ENCODE measurements around the gene TMEM63B. TPM values are rescaled to one million over a fixed set of nuclear protein-coding genes. Genes with fewer than 3 reads are reported as not detected.
"Not testable (repeated sequence)": the region's sequence is repeated elsewhere in the genome, so short reads cannot be mapped to it uniquely, and the experiment has no call there.

The TMEM63B gene
- total RNA-seq, 2 donors from 2014 or later, result 50.9 to 113 TPM

DNA sequence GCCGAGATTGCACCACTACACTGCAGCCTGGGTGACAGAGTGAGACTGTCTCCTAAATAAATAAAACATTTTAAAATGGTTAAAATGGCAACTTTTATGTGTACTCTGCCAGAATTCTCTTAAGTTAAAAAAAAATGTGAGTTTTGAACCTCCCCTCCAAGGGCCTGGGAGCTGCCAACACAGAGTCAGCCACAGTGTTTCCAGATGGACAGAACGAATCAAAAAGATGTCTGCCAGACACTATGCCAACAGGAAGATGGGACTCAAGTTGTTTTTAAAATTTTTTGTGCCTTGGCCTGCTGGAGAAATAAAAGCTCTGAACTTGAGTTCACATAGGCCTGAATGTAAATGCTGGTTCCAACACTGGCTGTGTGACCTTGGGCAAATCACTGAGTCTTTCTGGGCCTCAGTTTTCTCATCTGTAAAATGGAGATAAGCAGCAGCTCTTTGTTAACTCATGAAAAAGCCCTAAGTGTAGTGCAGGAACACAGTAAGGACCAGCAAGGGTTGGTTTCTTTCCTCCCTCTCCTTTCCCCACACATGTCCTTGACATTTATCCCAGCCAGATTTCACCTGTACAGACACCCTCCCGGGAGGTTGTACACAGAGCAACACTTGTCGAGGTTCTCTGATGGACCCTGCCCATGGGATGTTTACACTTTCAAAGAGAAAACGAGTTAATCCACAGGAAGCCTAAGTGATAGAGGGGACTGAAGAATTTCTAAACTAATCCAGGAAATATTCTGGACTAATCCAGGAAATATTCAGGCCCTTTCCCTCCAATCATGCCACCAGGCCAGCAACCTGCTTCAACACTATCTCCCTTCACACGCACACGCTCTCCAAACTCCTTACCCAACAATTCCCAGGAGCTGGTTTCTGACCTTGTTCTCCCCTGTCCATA lies 35.1 kb upstream of the TMEM63B start:
- TF ChIP-seq POLR2A (IDR thresholded peaks at IDR 0.05), result no peak
- no peak for TF ChIP-seq CTCF (IDR thresholded peaks at IDR 0.05)
- TF ChIP-seq POLR2AphosphoS5 (IDR thresholded peaks at IDR 0.05), result no peak
- no peaks in the 10 kb centered on the region for H3K9me3 ChIP-seq
- no peak for DNase-seq (ENCODE audit: low spot score)
- H3K36me3 ChIP-seq, result no peaks in the 10 kb centered on the region
- intact Hi-C loops (cut with DNase I), result no loop called here
- H3K27me3 ChIP-seq (replicated peaks; ENCODE audit: insufficient read depth), result no peaks in the 10 kb centered on the region
- 84% methylated on average over 7 of the region's 7 CpGs for WGBS
- no peak overlapping the region for H3K4me3 ChIP-seq
- no peak overlapping the region for H3K27ac ChIP-seq
- no peaks in the 10 kb centered on the region for H3K4me1 ChIP-seq (replicated peaks)

DNA sequence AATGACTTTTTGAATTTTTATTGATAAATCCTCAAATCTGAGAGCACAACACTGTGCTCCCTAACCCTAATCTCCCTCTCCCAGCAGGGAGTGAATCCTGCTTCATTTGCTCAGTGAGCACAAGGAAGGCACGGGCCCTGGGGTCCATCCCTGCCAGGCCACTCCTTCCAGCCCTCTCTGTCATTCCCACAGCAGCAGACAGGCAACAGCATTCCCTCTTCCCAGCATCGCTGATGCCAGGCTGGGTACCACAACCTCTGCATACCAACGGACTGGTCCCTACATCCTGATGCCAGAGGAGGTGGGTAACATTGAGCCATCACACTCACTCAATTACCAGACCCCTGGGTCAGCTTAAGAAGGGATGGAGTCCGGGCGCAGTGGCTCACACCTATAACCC lies 34.3 kb upstream of the TMEM63B start:
- intact Hi-C loops (cut with DNase I), result no loop called here

DNA sequence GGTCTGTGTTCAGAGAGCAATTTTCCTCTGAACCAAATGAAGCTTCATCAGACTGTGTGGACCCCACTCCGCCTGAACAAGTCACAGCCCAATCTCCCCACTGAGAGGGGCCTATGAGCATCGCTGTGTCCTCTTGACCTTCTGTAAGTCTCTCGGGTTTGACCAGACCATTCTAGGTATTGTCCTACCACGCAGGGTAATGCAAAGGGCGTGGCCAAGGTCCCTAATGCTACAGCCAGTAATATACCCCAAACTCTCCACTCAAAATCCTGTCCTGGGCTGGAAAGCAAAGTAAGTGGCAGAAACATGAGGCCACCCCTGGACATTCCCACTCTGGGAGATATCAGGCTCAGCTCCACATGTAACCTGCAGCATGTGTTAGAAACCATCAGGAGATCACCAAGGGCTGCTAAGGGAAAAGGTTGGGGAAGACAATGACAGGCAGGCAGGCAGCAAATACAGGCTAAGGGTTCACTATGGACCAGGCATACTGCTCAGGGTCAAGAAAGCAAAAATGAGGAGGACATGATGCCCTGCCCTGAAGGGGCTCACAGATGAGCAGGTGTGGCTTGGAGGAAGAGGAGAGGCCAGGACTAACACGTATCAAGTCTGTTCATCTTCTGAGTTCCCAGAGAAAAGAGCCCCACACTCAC lies 33.5 kb upstream of the TMEM63B start:
- H3K4me1 ChIP-seq (replicated peaks), result no peaks in the 10 kb centered on the region
- no peak for DNase-seq (ENCODE audit: low spot score)
- no peaks in the 10 kb centered on the region for H3K9me3 ChIP-seq
- no peaks in the 10 kb centered on the region for H3K36me3 ChIP-seq
- no peak for TF ChIP-seq CTCF (IDR thresholded peaks at IDR 0.05)
- TF ChIP-seq POLR2A (IDR thresholded peaks at IDR 0.05), result no peak
- no peak for TF ChIP-seq POLR2AphosphoS5 (IDR thresholded peaks at IDR 0.05)
- H3K27ac ChIP-seq, result no peak overlapping the region
- no peaks in the 10 kb centered on the region for H3K27me3 ChIP-seq (replicated peaks; ENCODE audit: insufficient read depth)
- intact Hi-C loops (cut with DNase I), result loop anchor here (1.0 kb wide), 1 partner anchor 58 kb away; no protein-coding TSS in a partner anchor
- 90% methylated on average over 6 of the region's 6 CpGs for WGBS
- no peak overlapping the region for H3K4me3 ChIP-seq

More for the DNA sequence above, 34.3 kb upstream of the TMEM63B start:
- no peak for TF ChIP-seq POLR2AphosphoS5 (IDR thresholded peaks at IDR 0.05)
- TF ChIP-seq CTCF (IDR thresholded peaks at IDR 0.05), result no peak
- TF ChIP-seq POLR2A (IDR thresholded peaks at IDR 0.05), result no peak
- no peaks in the 10 kb centered on the region for H3K4me1 ChIP-seq (replicated peaks)
- no peaks in the 10 kb centered on the region for H3K27me3 ChIP-seq (replicated peaks; ENCODE audit: insufficient read depth)
- no peak for DNase-seq (ENCODE audit: low spot score)
- no peaks in the 10 kb centered on the region for H3K9me3 ChIP-seq
- H3K27ac ChIP-seq, result no peak overlapping the region
- no peak overlapping the region for H3K4me3 ChIP-seq
- H3K36me3 ChIP-seq, result no peaks in the 10 kb centered on the region
- whole genome bisulfite sequencing, result 86% methylated on average over 5 of the region's 5 CpGs

DNA sequence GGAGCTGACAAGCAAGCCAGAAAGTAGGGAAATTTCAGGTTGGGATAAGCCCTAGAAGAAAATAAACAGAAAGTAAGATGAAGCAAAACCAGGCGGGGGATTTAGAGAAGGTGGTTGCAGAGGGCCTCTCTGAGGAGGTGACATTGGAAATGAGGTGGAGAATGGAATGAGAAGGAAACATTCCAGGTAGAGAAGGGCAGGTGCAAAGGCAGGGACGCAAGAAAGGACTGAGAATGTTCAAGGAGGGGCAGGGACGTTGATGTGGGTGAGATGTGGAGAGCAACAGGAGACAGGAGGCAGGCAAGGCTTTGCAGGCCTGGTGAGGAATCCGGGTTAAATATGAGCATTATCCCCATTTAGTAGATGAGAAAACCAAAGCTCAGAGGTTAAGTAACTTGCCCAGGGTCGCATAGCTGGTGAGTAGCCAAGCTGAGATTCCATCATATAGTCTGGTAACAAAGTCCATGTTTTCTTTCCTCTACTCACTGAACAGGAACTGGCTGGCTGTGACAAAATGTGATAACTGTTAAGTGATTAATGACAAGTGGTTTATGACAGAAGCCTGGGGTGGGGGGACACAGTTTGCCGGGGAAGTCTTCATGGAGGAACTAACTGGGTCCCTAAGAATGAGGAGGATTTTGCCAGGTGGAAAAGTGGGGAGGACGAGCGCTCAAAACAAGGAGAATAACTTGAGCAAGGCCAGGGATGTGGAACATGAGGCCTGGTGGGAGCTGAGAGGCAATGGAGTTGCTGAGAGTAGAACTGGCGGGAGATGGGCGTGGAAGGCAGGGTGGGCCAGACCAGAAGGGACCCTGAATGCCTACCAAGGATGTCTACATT lies 32.7 kb upstream of the TMEM63B start:
- intact Hi-C loops (cut with DNase I), result loop anchor here (1.0 to 5.0 kb wide), 3 partner anchors 58 to 243 kb away; no protein-coding TSS in a partner anchor
- H3K4me3 ChIP-seq, result no peak overlapping the region
- TF ChIP-seq POLR2AphosphoS5 (IDR thresholded peaks at IDR 0.05) (no peak), POLR2A (IDR thresholded peaks at IDR 0.05) (no peak), CTCF (IDR thresholded peaks at IDR 0.05) (no peak)
- DNase-seq (ENCODE audit: low spot score), result no peak
- no peaks in the 10 kb centered on the region for H3K36me3 ChIP-seq
- H3K4me1 ChIP-seq (replicated peaks), result no peaks in the 10 kb centered on the region
- no peak overlapping the region for H3K27ac ChIP-seq
- H3K27me3 ChIP-seq (replicated peaks; ENCODE audit: insufficient read depth), result no peaks in the 10 kb centered on the region
- H3K9me3 ChIP-seq, result no peaks in the 10 kb centered on the region
- WGBS, result 89% methylated on average over 10 of the region's 10 CpGs

DNA sequence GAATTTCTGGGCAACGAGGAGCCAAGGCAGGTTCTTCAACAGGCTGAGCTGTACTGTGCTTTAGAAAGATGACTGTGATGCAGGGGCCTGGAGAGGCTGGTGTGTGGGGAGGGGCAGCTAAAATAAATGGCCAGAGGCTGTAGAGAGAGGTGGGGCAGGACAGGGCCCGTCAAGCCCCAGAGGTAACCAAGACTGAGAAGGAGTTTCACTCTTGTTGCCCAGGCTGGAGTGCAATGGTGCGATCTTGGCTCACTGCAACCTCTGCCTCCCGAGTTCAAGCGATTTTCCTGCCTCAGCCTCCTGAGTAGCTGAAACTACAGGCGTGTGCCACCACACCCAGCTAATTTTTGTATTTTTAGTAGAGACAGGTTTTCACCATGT lies 32.1 kb upstream of the TMEM63B start:
- H3K36me3 ChIP-seq; DNase-seq (ENCODE audit: low spot score); H3K9me3 ChIP-seq; H3K27ac ChIP-seq; H3K4me3 ChIP-seq; H3K4me1 ChIP-seq (replicated peaks); H3K27me3 ChIP-seq (replicated peaks; ENCODE audit: insufficient read depth): not testable (repeated sequence)
- intact Hi-C loops (cut with DNase I), result loop anchor here (5.0 kb wide), 2 partner anchors 137 to 242 kb away; no protein-coding TSS in a partner anchor
- 76% methylated on average over 6 of the region's 6 CpGs for WGBS

Data from prostate gland (tissue), 2 donors.